HEK293 (cell line): ENCODE data around the gene ABLIM2.
A peak's percentile ranks its signal among the peaks of the same experiment; 100 is the strongest.

Source experiments
- CTCF ChIA-PET: fragments of 350-600 bp; formaldehyde crosslinking; extraction: SDS; loops from one replicate; lab custom pipeline; 2021; ENCODE audit warnings: antibody characterized with exemption; lab: Yijun Ruan, JAX
- POLR2A ChIA-PET: fragments of 300-600 bp; formaldehyde crosslinking; extraction: SDS; loops from one replicate; lab custom pipeline; 2020; ENCODE audit warnings: antibody characterized with exemption, inconsistent platforms; lab: Yijun Ruan, JAX
- H3K27ac ChIP-seq: fragments of 200-500 bp; sonication (Bioruptor generic); 2 replicates; pipeline ENCODE4 v1.5.1; 2014; ENCODE audit warnings: low read depth, low read length, control low read depth, inconsistent platforms; ENCODE audit errors: extremely low read depth
- H3K36me3 ChIP-seq, 2 experiments: fragments of 200-500 bp in 1 of 2; sonication (Bioruptor generic) in 1 of 2; 1 replicate in 1 of 2; 2 replicates in 1 of 2; pipeline ENCODE4 v1.5.1; 2014 to 2017; ENCODE audit warnings: inconsistent platforms in 2 of 2, low read length in 2 of 2; ENCODE audit not compliant: control insufficient read depth in 2 of 2, insufficient read depth in 1 of 2
- H3K4me1 ChIP-seq: fragments of 200-500 bp; sonication (Bioruptor generic); 2 replicates; pipeline ENCODE4 v1.5.1; 2014; ENCODE audit warnings: mild to moderate bottlenecking, low read length, inconsistent platforms; ENCODE audit not compliant: control insufficient read depth, insufficient read depth
- H3K4me3 ChIP-seq: 2 replicates; pipeline ENCODE4 v1.5.1; 2011; ENCODE audit warnings: low read depth, mild to moderate bottlenecking, control low read depth, low read length, moderate library complexity
- H3K9me3 ChIP-seq: fragments of 200-500 bp; sonication (Bioruptor generic); 2 replicates; pipeline ENCODE4 v1.5.1; 2014; ENCODE audit warnings: low read depth, low read length, inconsistent platforms; ENCODE audit not compliant: control insufficient read depth, insufficient read depth
- EGR2 ChIP-seq: fragments of 450-650 bp; formaldehyde crosslinking; IDR thresholded peaks from 2 replicates; pipeline ENCODE4 v1.5.1; 2016; ENCODE audit warnings: low read depth, missing biosample characterization, missing genetic modification characterization
- GFI1B ChIP-seq: fragments of 450-650 bp; formaldehyde crosslinking; IDR thresholded peaks from 2 replicates; pipeline ENCODE4 v1.5.1; 2016; ENCODE audit warnings: missing biosample characterization, missing genetic modification characterization
- HOXD13 ChIP-seq: sonication (generic); formaldehyde crosslinking; IDR thresholded peaks from 2 replicates; pipeline ENCODE4 v1.8.0; 2022; ENCODE audit warnings: missing genetic modification reagents, borderline replicate concordance
- KLF7 ChIP-seq: fragments of 450-650 bp; formaldehyde crosslinking; IDR thresholded peaks from 2 replicates; pipeline ENCODE4 v1.5.1; 2016; ENCODE audit warnings: missing biosample characterization, missing genetic modification characterization, borderline replicate concordance
- KLF8 ChIP-seq: fragments of 450-650 bp; formaldehyde crosslinking; IDR thresholded peaks from 2 replicates; pipeline ENCODE4 v1.5.1; 2016; ENCODE audit warnings: missing biosample characterization, missing genetic modification characterization
- PATZ1 ChIP-seq: fragments of 450-650 bp; formaldehyde crosslinking; IDR thresholded peaks from 2 replicates; pipeline ENCODE4 v1.5.1; 2016; ENCODE audit warnings: missing biosample characterization, missing genetic modification characterization
- PRDM1 ChIP-seq: fragments of 450-650 bp; formaldehyde crosslinking; IDR thresholded peaks from 2 replicates; pipeline ENCODE4; 2016; ENCODE audit warnings: missing biosample characterization, missing genetic modification characterization
- PRDM10 ChIP-seq: fragments of 450-650 bp; formaldehyde crosslinking; IDR thresholded peaks from 2 replicates; pipeline ENCODE4 v1.5.1; 2016; ENCODE audit warnings: missing biosample characterization, missing genetic modification characterization
- PRDM2 ChIP-seq: fragments of 450-650 bp; formaldehyde crosslinking; IDR thresholded peaks from 2 replicates; pipeline ENCODE4 v1.5.1; 2016; ENCODE audit warnings: missing biosample characterization, missing genetic modification characterization, borderline replicate concordance
- PRDM4 ChIP-seq: fragments of 450-650 bp; formaldehyde crosslinking; IDR thresholded peaks from 2 replicates; pipeline ENCODE4 v1.5.1; 2017; ENCODE audit warnings: missing biosample characterization, missing genetic modification characterization
- ZBTB1 ChIP-seq: fragments of 450-650 bp; formaldehyde crosslinking; IDR thresholded peaks from 2 replicates; pipeline ENCODE4 v1.5.1; 2016; ENCODE audit warnings: missing biosample characterization, missing genetic modification characterization
- ZBTB10 ChIP-seq: fragments of 450-650 bp; formaldehyde crosslinking; IDR thresholded peaks from 2 replicates; pipeline ENCODE4 v1.5.1; 2016; ENCODE audit warnings: missing biosample characterization, missing genetic modification characterization
- ZBTB21 ChIP-seq: fragments of 450-650 bp; formaldehyde crosslinking; IDR thresholded peaks from 2 replicates; pipeline ENCODE4 v1.5.1; 2017; ENCODE audit warnings: missing biosample characterization, missing genetic modification characterization
- ZEB2 ChIP-seq: fragments of 450-650 bp; formaldehyde crosslinking; IDR thresholded peaks from 2 replicates; pipeline ENCODE4 v1.5.1; 2016; ENCODE audit warnings: missing biosample characterization, missing genetic modification characterization
- ZFHX2 ChIP-seq: fragments of 450-650 bp; formaldehyde crosslinking; conservative IDR thresholded peaks from 2 replicates; pipeline ENCODE4 v1.5.1; 2016; ENCODE audit warnings: missing biosample characterization, missing genetic modification characterization
- ZIC2 ChIP-seq: fragments of 450-650 bp; formaldehyde crosslinking; IDR thresholded peaks from 2 replicates; pipeline ENCODE4 v1.5.1; 2016; ENCODE audit warnings: missing biosample characterization, missing genetic modification characterization
- ZNF510 ChIP-seq: fragments of 450-650 bp; formaldehyde crosslinking; IDR thresholded peaks from 2 replicates; pipeline ENCODE4 v1.5.1; 2018; ENCODE audit warnings: mild to moderate bottlenecking, missing genetic modification characterization, missing biosample characterization; ENCODE audit not compliant: insufficient replicate concordance
- ZNF664 ChIP-seq: fragments of 450-650 bp; formaldehyde crosslinking; IDR thresholded peaks from 2 replicates; pipeline ENCODE4 v1.5.1; 2016; ENCODE audit warnings: missing biosample characterization, missing genetic modification characterization
- ZNF701 ChIP-seq: fragments of 450-650 bp; formaldehyde crosslinking; IDR thresholded peaks from 2 replicates; pipeline ENCODE4 v1.5.1; 2016; ENCODE audit warnings: missing biosample characterization, missing genetic modification characterization
- ZNF792 ChIP-seq: fragments of 450-650 bp; formaldehyde crosslinking; IDR thresholded peaks from 2 replicates; pipeline ENCODE4 v1.5.1; 2016; ENCODE audit warnings: missing biosample characterization, missing genetic modification characterization

The ABLIM2 gene

GRCh38 chr4:7938609-7939376 is 219.8 kb downstream of the ABLIM2 start (continued):
- TF ChIP-seq ZNF792 (tag by site-specific recombination) = no peak
- TF ChIP-seq PRDM4 = peak; percentile 73; the same call in 1 of the 2 replicates
- TF ChIP-seq EGR2 (tag by site-specific recombination) = peak; percentile 79; the same call in 1 of the 2 replicates
- TF ChIP-seq ZEB2 (tag by site-specific recombination) = peak; percentile 22; the same call in 1 of the 2 replicates
- TF ChIP-seq ZNF701 = no peak
- TF ChIP-seq PRDM2 = no peak
- no peak for TF ChIP-seq ZBTB1
- no peak for TF ChIP-seq HOXD13 (CRISPR knock-in tag)
- TF ChIP-seq ZIC2 (tag by site-specific recombination) = no peak
- TF ChIP-seq KLF7 (tag by site-specific recombination) = no peak
- peak; percentile 53 for TF ChIP-seq PATZ1

GRCh38 chr4:7938266-7938608 is 220.4 kb downstream of the ABLIM2 start:
- ChIA-PET POLR2A (no interaction called here), CTCF (interaction anchor here (0.5 to 0.9 kb wide), 7 partner anchors 11 to 895 kb away, joined by 3 to 5 read pairs (median 3); a partner anchor contains a TSS)
- H3K27ac ChIP-seq = no peak overlapping the region
- no peaks in the 10 kb centered on the region for H3K4me1 ChIP-seq
- peak overlapping the region; percentile 64 for H3K4me3 ChIP-seq
- H3K9me3 ChIP-seq = no peaks in the 10 kb centered on the region
- TF ChIP-seq ZNF664 (tag by site-specific recombination) (no peak), ZNF510 (tag by site-specific recombination) (no peak), GFI1B (tag by site-specific recombination) (0 out of 2 replicates have a peak, but pooled peaks have one; percentile 37), ZBTB21 (no peak), ZFHX2 (tag by site-specific recombination) (peak; percentile 83), PRDM10 (tag by site-specific recombination) (peak; percentile 29; the same call in 1 of the 2 replicates), KLF8 (no peak), PRDM1 (tag by site-specific recombination) (peak; percentile 73; the same call in 1 of the 2 replicates), ZBTB10 (tag by site-specific recombination) (no peak)
- no peaks in the 10 kb centered on the region for H3K36me3 ChIP-seq
